ENCODE data around the gene FAM217A.
A peak's percentile ranks its signal among the peaks of the same experiment; 100 is the strongest.
"Not testable (repeated sequence)": the region's sequence is repeated elsewhere in the genome, so short reads cannot be mapped to it uniquely, and the experiment has no call there.

The FAM217A gene

DNA sequence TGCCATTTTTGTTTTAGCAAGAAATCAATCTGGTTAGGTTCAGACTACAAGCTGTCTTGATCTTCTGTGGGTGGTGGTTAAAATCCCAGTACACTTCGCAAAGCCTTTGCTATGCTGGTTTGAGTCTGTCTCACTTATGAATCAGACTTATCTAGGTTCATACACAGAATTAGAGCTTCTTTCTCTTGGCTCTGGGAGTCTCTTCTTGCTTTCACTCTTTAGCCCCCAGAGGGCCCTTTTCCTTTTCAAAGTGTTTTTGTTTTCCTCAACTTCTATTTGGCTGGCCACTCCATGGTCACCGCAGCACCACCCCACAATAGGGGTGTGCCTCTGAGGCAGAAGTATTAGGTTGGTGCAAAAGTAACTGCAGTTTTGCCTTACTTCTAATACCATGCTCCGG lies 35.2 kb upstream of the FAM217A start:
- no peak overlapping the region for H3K4me3 ChIP-seq (replicated peaks in 1 of 2; ENCODE audit: low read depth in 2 of 2, low read length in 2 of 2)
- DNase-seq (ENCODE audit: low read depth in 2 of 2) = peak; percentile 3 to 51
- TF ChIP-seq, protein P1, sequence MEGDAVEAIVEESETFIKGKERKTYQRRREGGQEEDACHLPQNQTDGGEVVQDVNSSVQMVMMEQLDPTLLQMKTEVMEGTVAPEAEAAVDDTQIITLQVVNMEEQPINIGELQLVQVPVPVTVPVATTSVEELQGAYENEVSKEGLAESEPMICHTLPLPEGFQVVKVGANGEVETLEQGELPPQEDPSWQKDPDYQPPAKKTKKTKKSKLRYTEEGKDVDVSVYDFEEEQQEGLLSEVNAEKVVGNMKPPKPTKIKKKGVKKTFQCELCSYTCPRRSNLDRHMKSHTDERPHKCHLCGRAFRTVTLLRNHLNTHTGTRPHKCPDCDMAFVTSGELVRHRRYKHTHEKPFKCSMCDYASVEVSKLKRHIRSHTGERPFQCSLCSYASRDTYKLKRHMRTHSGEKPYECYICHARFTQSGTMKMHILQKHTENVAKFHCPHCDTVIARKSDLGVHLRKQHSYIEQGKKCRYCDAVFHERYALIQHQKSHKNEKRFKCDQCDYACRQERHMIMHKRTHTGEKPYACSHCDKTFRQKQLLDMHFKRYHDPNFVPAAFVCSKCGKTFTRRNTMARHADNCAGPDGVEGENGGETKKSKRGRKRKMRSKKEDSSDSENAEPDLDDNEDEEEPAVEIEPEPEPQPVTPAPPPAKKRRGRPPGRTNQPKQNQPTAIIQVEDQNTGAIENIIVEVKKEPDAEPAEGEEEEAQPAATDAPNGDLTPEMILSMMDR (IDR thresholded peaks at IDR 0.05; ENCODE audit: low read depth, low read length) = no peak

DNA sequence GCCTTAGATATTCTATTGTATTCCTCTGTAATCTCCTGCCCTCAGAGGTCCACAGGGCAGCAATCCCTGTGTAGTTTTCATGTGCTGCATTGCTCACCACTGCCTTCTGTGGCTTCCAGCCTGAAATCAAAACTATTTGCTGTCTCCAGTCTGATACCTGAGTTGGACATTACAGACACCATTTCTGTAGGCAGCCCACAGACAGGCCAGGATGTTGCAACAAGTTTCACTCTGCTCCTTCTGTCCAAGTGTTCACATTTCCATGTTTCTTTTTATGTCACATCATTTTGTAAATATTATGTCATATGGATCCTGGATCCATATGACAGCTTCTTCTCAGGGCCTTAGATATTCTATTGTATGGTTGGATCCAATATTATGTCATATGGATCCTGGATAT lies 34.7 kb upstream of the FAM217A start:
- DNase-seq (ENCODE audit: low read depth in 2 of 2) = peak in 1 of 2 donors; percentile 16
- TF ChIP-seq, protein P1 (IDR thresholded peaks at IDR 0.05; ENCODE audit: low read depth, low read length) = no peak

GRCh38 chr6:4112366-4112765 lies 33.4 kb upstream of the FAM217A start:
- TF ChIP-seq, protein P1 (IDR thresholded peaks at IDR 0.05; ENCODE audit: low read depth, low read length) = no peak
- no peak for DNase-seq (ENCODE audit: low read depth in 2 of 2)
- H3K4me3 ChIP-seq (replicated peaks in 1 of 2; ENCODE audit: low read depth in 2 of 2, low read length in 2 of 2) = no peak overlapping the region

More for the DNA sequence above, 34.7 kb upstream of the FAM217A start:
- H3K4me3 ChIP-seq (replicated peaks in 1 of 2; ENCODE audit: low read depth in 2 of 2, low read length in 2 of 2) = no peak overlapping the region

GRCh38 chr6:4109363-4109815 lies 30.5 kb upstream of the FAM217A start:
- peak; percentile 31 to 65 for DNase-seq (ENCODE audit: low read depth in 2 of 2)
- not testable (repeated sequence) for H3K4me3 ChIP-seq (replicated peaks in 1 of 2; ENCODE audit: low read depth in 2 of 2, low read length in 2 of 2)

DNA sequence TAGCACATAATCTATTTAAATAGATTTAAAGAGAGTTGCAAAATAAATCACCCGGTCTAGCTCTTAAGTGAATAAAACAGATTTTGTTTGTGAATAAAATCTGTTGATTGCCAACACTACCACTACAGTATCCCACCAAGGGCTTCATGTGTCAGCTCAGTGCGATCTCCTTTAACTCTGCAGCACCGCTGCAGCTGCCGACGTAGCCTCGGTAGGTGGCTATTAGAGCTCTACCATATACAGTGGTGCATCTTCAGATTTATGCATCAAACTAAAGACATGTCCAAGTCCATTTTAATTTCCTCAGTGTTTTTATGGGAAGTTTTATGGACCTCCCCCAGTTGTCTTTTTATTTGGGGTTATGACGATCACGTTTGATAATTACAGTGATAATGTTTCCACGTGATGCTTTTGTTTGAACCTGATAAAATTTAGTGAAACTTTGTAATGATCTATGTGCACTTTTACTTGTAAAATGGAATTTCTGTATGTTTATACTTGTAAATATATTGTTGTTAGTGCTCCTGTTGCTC lies 29.7 kb upstream of the FAM217A start:
- TF ChIP-seq, protein P1 (IDR thresholded peaks at IDR 0.05; ENCODE audit: low read depth, low read length) = no peak
- no peak for DNase-seq (ENCODE audit: low read depth in 2 of 2)
- no peak overlapping the region for H3K4me3 ChIP-seq (replicated peaks in 1 of 2; ENCODE audit: low read depth in 2 of 2, low read length in 2 of 2)

- H3K4me3 ChIP-seq (replicated peaks in 1 of 2; ENCODE audit: low read depth in 2 of 2, low read length in 2 of 2) = no peak overlapping the region
- TF ChIP-seq, protein P1 (IDR thresholded peaks at IDR 0.05; ENCODE audit: low read depth, low read length) = no peak
Observed at GRCh38 chr6:4107873-4108272, 28.9 kb upstream of the FAM217A start.

DNA sequence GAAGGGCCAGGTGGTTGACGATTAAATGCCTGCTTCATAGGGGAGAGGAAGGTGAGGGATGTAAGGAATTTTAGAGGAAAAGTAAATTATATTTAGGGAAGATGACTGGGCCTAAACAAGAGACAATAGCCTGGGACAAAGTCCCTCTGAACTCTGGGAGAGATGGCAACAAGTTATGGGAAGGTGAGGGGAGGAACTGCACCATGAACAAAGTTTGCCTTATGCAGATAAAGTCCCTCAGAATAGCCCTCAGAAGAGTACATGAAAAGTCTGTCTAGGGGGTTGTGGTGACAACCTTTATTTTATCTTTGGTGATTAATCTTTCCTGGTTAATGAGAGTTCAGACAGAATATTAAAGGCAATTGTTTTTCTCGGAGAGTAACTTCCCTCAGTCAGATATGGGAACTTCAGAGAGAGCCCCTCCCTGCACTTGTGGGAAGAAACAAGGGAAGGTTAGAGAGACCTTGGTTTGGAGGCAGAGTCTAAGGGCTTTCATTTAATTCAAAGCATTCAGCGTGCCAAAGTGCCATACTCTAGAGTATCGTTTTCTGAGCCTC lies 27.1 kb upstream of the FAM217A start:
- no peak for DNase-seq (ENCODE audit: low read depth in 2 of 2)
- H3K4me3 ChIP-seq (replicated peaks in 1 of 2; ENCODE audit: low read depth in 2 of 2, low read length in 2 of 2) = no peak overlapping the region
- TF ChIP-seq, protein P1 (IDR thresholded peaks at IDR 0.05; ENCODE audit: low read depth, low read length) = no peak

More at GRCh38 chr6:4107873-4108272, 28.9 kb upstream of the FAM217A start:
- DNase-seq (ENCODE audit: low read depth in 2 of 2) = no peak
